Stimulated activated CD4-positive, alpha-beta T cell treated with anti-CD3 and anti-CD28 coated beads, Interleukin-2, amount 100 ng/mL, for 48 hours (primary cell): ENCODE results near the gene HIVEP3.

ENCODE experiments used
- DNase-seq, 2 donors: peaks; one replicate each; pipeline ENCODE4 v3.0.0-alpha.2; 2020

Gene HIVEP3

DNA sequence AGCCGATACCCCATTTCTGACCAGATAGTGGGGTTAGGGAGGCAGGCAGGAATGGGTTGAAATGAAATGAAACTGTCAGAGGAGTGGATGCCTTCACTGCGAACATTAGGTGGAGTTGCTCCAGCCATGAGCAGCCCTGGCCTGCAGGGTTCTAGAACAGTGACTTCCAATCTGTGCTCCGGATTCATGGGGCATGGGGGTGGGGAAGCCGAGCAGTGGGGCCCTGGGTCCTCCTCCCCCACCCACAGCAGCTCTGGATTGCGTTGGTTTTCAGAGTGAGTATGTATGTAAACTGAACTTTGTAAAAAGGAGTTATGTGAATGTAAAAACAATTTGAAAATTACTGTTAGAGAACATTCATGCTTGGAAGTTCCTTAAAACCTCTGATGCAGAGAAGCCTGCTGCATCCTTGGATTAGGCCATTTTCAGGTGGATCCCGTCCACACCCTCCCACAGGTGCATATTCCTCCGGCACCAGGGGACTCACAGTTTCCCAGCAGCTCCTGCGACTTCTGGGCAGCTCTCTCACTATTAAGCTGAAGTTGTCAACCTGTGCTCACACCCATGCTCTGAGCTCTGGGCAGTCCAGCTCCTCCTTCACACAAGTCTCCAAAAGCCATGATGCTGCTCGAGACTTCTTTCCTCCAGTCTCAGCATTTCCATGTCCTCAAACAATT is 379.8 kb downstream of the HIVEP3 start:
- no peak for DNase-seq

DNA sequence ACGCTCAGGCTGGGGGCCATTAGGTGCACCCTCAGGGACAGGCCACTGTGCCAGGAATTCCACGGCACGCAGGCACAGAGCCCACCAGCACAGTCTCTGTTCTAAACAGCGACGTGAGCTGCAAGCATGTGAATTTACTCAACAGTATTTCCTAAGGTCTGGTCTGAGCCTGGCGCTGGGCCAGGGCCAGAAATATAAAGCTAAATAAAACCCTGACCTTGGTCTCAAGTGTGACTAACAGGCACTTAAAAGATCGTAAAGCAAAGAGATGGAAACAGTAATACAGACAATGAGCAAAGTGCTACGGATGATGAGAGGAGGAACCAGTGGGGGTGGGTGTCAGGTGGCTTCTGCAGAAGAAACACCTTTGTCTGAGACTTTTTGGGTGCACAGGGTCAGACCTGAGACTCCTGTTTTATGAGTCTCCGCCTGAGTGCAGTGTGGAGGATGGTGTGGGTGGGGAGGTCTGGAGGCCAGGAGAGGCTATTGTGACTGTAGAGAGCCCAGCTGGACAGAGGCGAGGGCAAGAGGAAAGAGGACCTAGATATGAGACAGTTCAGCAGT is 380.9 kb downstream of the HIVEP3 start:
- no peak for DNase-seq

DNA sequence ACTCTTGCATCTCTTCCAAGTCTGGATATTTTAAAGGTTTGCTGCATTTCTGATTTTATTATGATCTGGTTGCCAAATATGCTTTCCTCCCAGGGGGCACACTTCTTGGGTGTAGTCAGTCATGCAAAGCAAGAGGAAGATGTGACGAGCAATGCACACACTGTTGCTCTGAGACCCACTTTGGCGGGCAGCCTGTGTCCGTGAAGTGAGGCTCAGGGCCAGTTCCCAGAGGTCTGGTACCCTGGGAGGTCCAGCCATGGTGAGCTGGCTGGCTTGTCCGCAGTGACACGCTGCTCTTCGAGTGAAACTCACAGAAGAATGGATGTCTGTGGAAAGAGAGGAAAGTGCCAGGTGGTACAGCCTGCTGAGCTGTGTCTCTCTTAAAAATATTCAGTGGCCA is 381.5 kb downstream of the HIVEP3 start:
- DNase-seq: no peak

DNA sequence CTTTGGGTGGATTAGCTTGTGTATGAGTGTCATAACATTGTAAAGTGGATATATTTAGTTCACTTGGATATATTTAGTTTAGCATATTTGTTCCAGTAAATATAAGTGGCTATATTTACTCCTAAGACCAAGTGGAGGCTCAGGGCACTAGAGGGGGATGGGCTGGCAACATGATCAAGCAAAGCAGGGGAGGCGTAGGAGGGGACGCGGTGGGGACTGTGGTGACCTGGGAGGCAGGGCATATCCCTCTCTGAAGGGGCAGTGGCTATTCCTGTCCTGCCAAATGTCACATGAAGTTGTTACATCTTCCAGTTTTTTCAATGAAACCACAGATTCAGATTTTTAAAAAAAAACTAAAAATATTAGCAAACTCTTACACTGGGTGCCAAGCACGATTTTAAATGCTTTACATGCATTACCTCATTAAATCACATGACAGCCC is 382.3 kb downstream of the HIVEP3 start:
- no peak for DNase-seq

DNA sequence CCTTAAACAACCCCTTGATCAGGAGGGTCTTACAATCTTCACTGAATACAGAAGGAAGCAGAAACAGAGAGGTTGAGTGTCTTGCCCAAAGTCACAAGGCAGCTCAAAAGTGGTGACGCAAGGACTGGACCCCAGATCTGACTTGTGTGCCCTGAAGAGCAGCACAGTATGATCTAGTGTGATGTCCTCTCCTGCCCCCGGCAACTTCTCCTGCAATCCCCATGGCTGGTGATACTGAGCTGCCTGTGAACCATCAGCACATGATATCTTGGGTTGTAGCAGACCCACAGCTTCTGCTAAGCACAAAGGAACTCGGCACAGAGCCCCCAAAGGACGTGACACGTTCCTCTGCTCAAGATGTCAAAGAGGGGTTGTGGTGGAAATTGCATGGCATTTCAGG is 383.0 kb downstream of the HIVEP3 start:
- no peak for DNase-seq

DNA sequence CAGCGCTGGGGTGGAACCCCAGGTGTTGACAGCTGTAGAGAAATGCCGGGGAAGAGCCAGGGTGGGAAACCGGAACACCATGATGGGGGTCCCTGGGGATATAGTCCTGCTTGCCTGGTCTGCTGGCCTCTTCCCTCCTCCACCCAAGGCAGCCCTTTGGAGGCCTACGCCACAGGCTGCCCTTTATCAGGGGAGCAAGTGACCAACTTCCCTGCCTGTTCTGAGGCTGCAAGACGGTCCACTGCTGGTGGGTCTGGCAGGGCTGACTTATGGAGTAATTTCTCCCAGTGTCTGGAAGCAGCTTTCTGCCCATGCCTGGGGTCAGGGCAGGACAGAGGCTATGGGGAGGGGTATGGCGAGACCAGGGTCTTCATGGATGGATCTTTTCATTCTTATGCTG is 383.4 kb downstream of the HIVEP3 start:
- no peak for DNase-seq

DNA sequence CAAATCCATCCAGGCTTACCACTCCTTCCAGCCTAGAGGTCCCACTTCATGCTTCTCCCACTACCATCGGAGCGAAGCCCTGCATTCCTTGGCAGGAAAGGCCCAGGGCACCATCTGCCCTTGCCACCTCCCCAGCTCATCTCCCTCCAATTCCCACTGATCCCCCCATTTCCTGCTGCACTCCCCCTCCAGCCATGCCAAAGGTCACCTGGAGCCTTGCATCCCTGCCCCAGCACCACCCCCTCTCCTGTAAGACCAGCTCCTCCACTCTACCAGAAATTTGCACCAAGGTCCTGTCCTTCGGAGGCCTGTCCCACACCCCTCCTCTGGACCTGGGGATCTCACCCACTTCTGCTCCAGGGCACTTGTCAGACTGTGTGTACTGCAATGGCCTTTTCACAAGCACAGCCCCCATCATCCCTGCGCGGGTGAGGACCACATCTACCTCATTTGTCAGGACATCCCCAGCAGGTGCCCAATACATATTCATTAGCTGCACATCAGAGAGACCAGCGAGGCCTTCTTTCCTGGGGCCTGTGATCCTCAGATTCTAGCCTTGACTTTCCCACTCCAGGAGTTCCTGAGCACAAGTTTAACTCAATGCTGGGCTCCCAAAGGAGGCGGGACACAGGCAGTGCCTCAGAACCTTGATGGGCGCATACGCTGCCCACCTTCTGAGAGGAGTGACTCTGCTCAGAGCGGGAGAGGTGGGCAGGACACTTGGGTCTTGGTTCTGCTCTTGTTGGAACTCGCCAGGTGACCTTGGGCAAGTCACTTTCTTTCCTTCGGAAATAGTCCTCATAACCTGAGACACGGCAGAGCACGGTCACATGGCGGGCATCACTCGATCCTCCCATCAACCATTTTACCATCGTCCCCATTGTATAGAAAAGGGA is 384.3 kb downstream of the HIVEP3 start:
- no peak for DNase-seq

DNA sequence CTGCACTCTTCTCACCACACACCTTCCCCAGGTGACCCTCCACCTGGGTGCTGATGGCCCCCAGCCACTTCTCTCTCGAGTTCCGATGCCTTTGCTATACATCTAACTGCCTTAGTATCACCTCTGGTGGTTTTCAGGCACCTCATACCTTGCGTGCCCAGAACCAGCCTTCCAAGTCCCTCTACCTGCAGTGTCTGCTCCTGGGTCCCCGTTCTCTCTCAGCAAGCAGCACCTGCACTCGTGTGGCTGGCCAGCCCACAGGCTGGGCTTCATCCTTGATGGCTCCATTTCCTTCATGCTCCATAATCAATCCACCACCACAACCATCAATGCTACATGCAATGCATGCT is 385.0 kb downstream of the HIVEP3 start:
- DNase-seq: no peak

DNA sequence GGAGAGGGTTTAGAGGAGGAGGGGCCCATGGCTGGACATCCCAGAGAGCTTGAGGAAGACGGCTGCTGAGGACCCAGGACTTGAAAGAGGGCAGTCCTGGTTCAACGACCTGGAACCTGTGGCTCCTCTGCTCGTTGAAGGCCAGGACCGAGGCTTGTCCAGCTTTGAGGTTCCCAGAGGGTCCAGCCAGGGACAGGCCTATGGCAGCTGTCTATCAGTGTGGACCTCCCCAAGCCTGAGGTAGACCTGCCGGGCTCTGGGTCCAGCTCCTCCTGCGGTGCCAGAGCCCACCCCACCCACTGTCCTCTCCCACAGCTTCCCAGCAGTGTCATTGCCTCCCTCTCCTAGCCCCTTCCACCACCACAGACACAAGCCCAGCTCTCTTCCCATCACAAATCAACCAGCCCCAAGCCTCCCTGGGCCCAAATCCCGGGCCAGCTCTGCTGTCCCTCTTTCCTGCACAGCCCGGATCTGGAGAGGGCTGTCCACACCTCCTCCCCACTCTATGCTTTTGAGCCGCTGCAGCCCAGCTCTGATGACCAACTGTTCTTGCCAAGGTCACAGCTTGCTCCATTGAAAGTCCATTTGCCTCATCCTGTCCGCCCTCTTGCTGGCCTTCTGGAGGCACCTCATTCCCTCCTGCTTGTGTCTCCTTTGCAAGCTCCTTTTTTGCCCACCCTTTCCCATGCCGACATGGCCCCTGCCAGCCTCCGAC is 385.5 kb downstream of the HIVEP3 start:
- no peak for DNase-seq

DNA sequence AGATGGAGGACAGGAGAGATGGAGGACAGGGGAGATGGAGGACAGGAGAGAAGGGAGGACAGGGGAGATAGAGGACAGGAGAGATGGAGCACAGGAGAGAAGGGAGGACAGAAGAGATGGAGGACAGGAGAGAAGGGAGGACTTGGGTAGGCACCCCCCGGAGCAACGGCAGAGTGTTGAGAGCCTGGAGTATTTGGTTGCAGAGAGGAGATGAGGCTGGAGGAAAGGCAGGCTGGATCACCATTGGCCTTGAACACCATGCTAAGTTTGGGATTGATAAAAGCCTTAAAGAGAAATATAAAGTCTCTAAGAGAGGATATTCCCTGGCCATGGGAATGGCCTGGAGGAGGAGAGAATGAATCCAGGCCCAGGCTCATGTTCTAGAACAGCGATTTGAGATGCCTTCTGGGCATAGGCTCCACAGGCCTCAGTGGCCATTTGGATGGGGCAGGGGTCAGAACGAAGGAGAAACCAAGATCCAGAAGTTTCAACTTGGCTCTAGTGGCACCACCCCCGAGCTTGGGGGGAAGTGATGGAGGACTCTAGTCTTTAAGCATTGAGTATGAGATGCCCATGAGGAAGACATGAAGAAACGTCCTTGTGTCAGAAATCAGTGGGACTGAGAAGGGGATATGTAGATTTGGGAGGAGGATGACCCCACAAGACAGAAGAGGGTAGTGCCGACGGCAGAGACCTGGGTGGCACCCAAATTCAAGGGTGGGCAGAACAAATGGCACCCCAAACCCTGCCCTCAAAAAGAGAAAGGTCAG is 386.3 kb downstream of the HIVEP3 start:
- no peak for DNase-seq

DNA sequence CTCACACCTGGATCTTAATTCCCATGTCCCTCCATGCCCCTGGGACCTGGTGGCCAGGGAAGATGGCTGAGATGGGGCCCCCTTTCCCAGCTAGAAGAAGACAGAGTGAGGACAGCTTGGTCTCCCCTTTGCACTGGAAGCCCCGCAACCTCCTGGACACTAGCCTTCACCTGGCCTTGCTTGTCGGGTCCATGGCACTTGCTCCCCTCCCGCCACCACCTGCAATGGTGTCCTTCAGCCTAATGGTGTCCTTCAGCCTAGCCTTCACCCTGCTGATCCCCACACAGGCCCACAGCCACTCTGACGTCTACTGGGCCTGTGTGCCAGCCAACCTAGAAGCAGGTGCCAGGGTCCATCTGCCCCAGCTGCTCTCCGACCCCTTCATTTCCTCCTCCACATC is 388.3 kb downstream of the HIVEP3 start:
- no peak for DNase-seq

DNA sequence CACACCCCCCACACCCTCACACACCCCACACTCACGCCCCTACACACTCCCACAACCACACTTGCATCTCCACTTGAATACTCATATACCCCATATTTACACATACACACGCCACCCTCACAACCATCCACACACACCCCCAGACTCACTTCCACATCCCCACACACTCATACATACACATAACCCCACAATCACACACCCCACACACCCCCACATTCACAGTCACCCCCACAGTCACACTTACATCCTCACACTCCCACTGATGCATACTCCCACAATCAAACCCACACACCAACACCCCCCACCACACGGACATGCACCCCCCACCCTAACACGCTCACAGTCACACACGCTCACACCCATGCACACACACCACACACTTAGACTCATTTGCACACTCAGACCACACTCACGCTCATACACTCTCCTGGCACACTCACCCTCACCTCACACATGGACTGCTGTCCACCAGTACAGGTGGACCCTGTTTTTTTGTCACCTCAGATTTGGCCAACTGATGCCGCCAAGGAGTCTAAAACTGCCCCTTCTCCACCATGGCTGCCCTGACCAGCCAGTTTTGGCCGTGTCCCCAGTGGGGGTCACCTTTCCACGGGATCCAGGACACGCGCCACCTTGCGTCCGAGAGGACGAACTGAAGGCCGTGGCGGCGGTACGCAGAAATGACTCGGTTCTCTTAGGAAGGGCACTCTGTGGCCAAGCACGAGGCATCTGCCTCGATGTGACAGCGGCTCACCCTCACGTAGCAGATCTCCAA is 388.9 kb downstream of the HIVEP3 start:
- no peak for DNase-seq

DNA sequence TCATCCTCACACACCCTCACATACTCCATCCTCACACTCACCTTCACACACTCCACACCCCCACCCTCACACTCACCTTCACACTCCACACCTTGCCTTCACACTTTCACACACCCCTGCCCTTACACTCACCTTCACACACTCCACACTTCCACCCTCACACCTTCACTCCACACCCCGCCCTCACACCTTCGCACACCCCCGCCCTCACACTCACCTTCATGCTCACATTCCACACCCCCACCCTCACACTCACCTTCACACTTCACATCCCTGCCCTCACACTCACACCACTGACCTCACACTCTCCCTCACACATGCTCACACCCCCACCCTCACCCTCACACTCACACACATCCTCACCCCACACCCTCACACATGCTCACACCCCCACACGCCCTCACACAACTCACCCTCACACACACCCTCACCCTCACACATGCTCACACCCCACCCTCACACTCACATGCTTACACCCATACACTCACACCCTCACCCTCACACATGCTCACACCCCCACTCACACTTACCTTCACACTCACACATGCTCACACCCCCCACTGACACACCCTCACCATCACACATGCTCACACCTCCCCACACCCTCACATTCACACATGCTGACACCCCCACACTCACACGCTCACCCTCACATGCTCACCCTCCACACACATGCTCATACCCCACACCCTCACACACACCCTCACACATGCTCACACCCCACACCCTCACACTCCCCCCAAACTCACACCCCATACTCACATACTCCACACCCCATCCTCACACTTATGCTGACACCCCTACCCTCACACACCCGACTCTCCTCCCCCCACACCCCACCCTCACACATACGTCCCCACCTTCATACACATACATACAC is 389.8 kb downstream of the HIVEP3 start:
- DNase-seq: no peak

DNA sequence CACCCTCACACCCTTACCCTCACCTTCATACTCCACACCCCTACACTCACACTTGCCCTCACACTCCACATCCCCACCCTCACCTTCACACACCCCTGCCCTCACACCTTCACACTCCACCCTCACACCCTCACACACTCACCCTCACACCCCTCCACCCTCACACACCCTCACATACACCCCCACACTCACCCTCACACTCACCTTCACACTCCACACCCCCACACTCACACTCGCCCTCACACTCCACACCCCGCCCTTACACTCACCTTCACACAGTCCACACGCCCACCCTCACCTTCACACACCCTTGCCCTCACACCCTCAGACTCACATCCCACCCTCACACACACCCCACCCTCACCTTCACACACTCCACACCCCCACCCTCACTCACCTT is 390.6 kb downstream of the HIVEP3 start:
- DNase-seq: no peak

DNA sequence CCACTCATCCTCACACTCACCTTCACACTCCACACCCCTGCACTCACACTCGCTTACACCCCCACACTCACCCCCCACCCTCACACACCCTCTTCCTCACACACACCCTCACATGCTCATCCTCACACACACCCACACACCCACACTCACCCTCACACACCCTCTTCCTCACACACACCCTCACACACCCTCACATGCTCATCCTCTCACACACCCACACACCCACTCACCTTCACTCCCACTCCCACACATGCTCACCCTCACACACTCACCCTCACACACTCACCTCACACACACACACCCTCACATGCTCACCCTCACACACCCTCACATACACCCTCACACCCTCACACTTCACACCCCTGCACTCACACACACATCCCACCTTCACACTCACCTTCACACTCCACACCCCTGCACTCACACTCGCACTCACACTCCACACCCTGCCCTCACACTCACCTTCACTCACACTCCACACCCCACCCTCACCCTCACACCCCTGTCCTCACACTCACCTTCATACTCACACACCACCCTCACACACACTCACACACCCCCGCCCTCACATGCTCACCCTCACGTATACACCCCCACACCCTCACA is 391.7 kb downstream of the HIVEP3 start:
- no peak for DNase-seq

DNA sequence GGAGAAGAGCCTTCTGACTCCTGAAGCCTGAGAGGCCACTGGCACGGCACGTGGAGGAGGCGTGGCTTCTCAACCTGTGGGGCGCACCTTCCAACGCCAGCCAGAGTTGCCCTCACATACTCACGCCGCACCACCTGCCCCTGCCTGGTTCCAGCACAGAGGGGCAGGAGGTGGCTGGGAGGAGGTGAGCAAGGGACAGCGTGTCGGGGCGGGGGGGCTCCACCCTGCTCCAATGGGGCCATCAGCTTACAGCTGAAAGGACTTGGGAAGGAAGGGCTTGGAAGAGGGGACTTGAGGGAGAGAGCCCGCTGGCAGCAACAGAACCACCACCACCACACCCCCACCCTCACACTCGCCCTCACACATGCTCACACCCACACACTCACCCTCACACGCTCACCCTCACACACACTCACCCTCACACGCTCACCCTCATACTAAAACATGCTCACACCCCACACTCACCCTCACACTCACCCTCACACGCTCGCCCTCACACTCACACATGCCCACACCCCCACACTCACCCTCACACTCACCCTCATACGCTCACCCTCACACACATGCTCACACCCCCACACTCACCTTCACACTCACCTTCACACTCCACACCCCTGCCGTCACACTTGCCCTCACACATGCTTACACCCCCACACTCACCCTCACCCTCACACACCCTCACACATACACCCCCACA is 392.7 kb downstream of the HIVEP3 start:
- no peak for DNase-seq

DNA sequence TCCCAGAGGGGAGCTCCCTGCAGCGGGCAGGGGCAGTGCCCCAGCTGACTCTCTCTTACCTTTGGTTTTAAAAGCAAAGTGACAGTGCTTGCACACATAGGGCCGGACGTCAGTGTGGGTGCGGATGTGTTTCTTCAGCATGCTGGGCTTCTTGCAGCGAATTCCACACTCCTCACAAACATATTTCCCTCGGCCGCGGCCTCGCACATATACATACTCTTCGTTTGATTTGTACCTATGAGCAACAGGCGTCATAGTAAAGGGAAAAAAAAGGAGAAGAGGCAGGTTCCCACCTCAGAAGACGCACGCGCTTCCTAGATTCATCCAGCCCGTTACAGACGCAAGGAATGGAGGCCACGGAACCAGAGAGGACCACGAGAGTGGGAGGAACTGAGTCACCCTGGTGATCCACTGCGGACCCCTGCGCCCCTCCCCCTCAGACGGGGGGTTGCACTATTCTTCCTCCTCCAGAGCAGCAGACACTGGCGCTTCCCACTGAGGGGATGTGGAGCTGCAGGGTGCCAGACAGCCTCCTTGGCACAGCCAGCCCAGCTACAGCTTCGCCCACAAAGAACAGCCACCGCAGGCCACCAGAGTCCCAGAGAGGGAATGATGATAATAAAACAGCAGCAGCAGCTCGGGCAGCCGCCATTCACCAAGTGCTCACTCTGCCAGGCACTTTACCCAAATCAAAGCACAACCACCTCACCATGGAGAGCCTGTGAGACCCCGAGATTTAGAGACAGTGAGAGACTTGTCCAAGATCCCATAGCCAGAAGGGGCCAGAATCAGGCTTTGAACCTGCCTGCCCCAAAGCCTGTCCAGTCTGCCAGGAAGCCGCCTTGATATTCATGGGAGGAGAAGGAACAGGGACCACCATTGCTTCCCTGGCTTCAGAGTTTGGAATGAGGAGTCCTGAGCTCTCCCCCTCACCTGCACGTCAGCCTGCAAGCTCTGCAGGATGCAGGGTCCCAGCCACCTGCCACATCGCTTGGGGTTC is 393.7 kb downstream of the HIVEP3 start:
- no peak for DNase-seq

DNA sequence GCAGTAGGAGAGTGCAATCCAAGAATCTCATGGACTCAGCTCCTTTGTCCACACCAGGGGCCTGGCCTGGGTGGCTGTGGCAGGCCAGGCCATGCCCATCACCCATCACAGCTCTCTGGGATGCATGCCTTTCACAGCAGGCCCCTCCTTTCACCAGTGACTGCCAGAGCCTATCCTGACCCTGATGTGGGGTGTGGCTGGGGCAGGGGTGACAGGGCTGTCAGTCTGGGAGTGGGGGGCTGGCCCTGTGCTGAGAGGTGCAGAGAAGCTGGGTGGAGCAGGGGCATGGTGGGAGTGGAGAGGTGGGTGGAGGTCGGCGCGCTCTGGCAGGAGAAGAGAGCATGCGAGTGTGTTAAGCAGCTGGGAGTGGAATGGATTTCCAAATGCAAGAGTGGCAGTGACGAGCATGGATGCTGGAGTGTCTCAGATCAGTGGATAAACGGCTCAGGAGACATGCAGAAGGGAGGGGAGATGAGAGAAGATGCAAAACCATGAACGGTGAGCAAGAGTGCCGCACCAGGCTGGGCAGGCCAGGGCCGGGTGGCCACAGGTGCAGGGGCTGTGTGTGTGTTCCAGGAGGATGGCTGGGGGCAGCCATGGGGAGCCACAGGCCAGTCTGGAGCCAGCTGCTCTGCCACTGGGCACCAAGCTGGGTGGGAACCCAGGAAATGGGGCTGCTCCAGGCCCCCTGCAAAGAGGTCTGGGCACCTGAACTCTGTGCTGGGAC is 394.6 kb downstream of the HIVEP3 start:
- no peak for DNase-seq
